ENCODE measurements around the gene SLX4IP.

SLX4IP gene

GRCh38 chr20:10590950-10591671, 156.0 kb downstream of the SLX4IP start:
- Histone ChIP-seq H3K4me1 (ENCODE audit: insufficient read depth, low read length) (no peaks in the 10 kb centered on the region), H3K36me3 (ENCODE audit: insufficient read depth, low read depth, low read length) (no peaks in the 10 kb centered on the region), H3K27ac (ENCODE audit: low read length) (no peak overlapping the region), H3K27me3 (ENCODE audit: insufficient read depth, low read length) (no peaks in the 10 kb centered on the region), H3K9ac (ENCODE audit: low read depth, low read length) (no peak overlapping the region), H3K9me3 (ENCODE audit: insufficient read depth, low read depth, low read length) (no peaks in the 10 kb centered on the region; the same call in 1 of the 2 replicates), H3K4me3 (ENCODE audit: low read length) (no peak overlapping the region)

GRCh38 chr20:10591946-10592521, 156.9 kb downstream of the SLX4IP start:
- Histone ChIP-seq H3K36me3 (ENCODE audit: insufficient read depth, low read depth, low read length) (no peaks in the 10 kb centered on the region), H3K4me1 (ENCODE audit: insufficient read depth, low read length) (no peaks in the 10 kb centered on the region), H3K9me3 (ENCODE audit: insufficient read depth, low read depth, low read length) (no peaks in the 10 kb centered on the region; the same call in 1 of the 2 replicates), H3K27ac (ENCODE audit: low read length) (no peak overlapping the region), H3K4me3 (ENCODE audit: low read length) (no peak overlapping the region), H3K27me3 (ENCODE audit: insufficient read depth, low read length) (no peaks in the 10 kb centered on the region), H3K9ac (ENCODE audit: low read depth, low read length) (no peak overlapping the region)

- Histone ChIP-seq H3K36me3 (ENCODE audit: insufficient read depth, low read depth, low read length) (no peaks in the 10 kb centered on the region), H3K4me3 (ENCODE audit: low read length) (no peak overlapping the region), H3K27me3 (ENCODE audit: insufficient read depth, low read length) (no peaks in the 10 kb centered on the region), H3K27ac (ENCODE audit: low read length) (no peak overlapping the region), H3K9me3 (ENCODE audit: insufficient read depth, low read depth, low read length) (no peaks in the 10 kb centered on the region), H3K9ac (ENCODE audit: low read depth, low read length) (no peak overlapping the region), H3K4me1 (ENCODE audit: insufficient read depth, low read length) (no peaks in the 10 kb centered on the region)
Measured at GRCh38 chr20:10594296-10594868, 159.3 kb downstream of the SLX4IP start.

- H3K27me3 ChIP-seq (ENCODE audit: insufficient read depth, low read length): no peaks in the 10 kb centered on the region
- H3K4me1 ChIP-seq (ENCODE audit: insufficient read depth, low read length): no peaks in the 10 kb centered on the region
- no peak overlapping the region for H3K27ac ChIP-seq (ENCODE audit: low read length)
Measured at GRCh38 chr20:10595266-10595665, 160.2 kb downstream of the SLX4IP start.

GRCh38 chr20:10595985-10596384, 160.9 kb downstream of the SLX4IP start:
- Histone ChIP-seq H3K4me1 (ENCODE audit: insufficient read depth, low read length) (no peaks in the 10 kb centered on the region), H3K4me3 (ENCODE audit: low read length) (no peak overlapping the region), H3K27ac (ENCODE audit: low read length) (no peak overlapping the region), H3K36me3 (ENCODE audit: insufficient read depth, low read depth, low read length) (no peaks in the 10 kb centered on the region), H3K9me3 (ENCODE audit: insufficient read depth, low read depth, low read length) (no peaks in the 10 kb centered on the region), H3K27me3 (ENCODE audit: insufficient read depth, low read length) (no peaks in the 10 kb centered on the region), H3K9ac (ENCODE audit: low read depth, low read length) (no peak overlapping the region)

More at GRCh38 chr20:10595266-10595665, 160.2 kb downstream of the SLX4IP start:
- no peak overlapping the region for H3K9ac ChIP-seq (ENCODE audit: low read depth, low read length)
- H3K9me3 ChIP-seq (ENCODE audit: insufficient read depth, low read depth, low read length): no peaks in the 10 kb centered on the region
- no peak overlapping the region for H3K4me3 ChIP-seq (ENCODE audit: low read length)
- H3K36me3 ChIP-seq (ENCODE audit: insufficient read depth, low read depth, low read length): no peaks in the 10 kb centered on the region

- H3K27me3 ChIP-seq (ENCODE audit: insufficient read depth, low read length): no peaks in the 10 kb centered on the region
- no peaks in the 10 kb centered on the region for H3K9me3 ChIP-seq (ENCODE audit: insufficient read depth, low read depth, low read length)
- H3K4me3 ChIP-seq (ENCODE audit: low read length): no peak overlapping the region
- H3K36me3 ChIP-seq (ENCODE audit: insufficient read depth, low read depth, low read length): no peaks in the 10 kb centered on the region
- no peak overlapping the region for H3K9ac ChIP-seq (ENCODE audit: low read depth, low read length)
- no peak overlapping the region for H3K27ac ChIP-seq (ENCODE audit: low read length)
- H3K4me1 ChIP-seq (ENCODE audit: insufficient read depth, low read length): no peaks in the 10 kb centered on the region
Measured at GRCh38 chr20:10596710-10597121, 161.6 kb downstream of the SLX4IP start.

- Histone ChIP-seq H3K4me1 (ENCODE audit: insufficient read depth, low read length) (no peaks in the 10 kb centered on the region), H3K4me3 (ENCODE audit: low read length) (no peak overlapping the region), H3K36me3 (ENCODE audit: insufficient read depth, low read depth, low read length) (no peaks in the 10 kb centered on the region), H3K27me3 (ENCODE audit: insufficient read depth, low read length) (no peaks in the 10 kb centered on the region), H3K9ac (ENCODE audit: low read depth, low read length) (no peak overlapping the region), H3K27ac (ENCODE audit: low read length) (no peak overlapping the region), H3K9me3 (ENCODE audit: insufficient read depth, low read depth, low read length) (no peaks in the 10 kb centered on the region)
Measured at GRCh38 chr20:10597637-10598036, 162.5 kb downstream of the SLX4IP start.

GRCh38 chr20:10602221-10602871, 167.2 kb downstream of the SLX4IP start:
- no peak overlapping the region for H3K27ac ChIP-seq (ENCODE audit: low read length)
- H3K4me1 ChIP-seq (ENCODE audit: insufficient read depth, low read length): no peaks in the 10 kb centered on the region

GRCh38 chr20:10603378-10603777, 168.3 kb downstream of the SLX4IP start:
- Histone ChIP-seq H3K27ac (ENCODE audit: low read length) (no peak overlapping the region), H3K9ac (ENCODE audit: low read depth, low read length) (no peak overlapping the region), H3K9me3 (ENCODE audit: insufficient read depth, low read depth, low read length) (no peaks in the 10 kb centered on the region), H3K27me3 (ENCODE audit: insufficient read depth, low read length) (no peaks in the 10 kb centered on the region), H3K4me3 (ENCODE audit: low read length) (no peak overlapping the region), H3K4me1 (ENCODE audit: insufficient read depth, low read length) (no peaks in the 10 kb centered on the region), H3K36me3 (ENCODE audit: insufficient read depth, low read depth, low read length) (no peaks in the 10 kb centered on the region)

More at GRCh38 chr20:10602221-10602871, 167.2 kb downstream of the SLX4IP start:
- no peaks in the 10 kb centered on the region for H3K9me3 ChIP-seq (ENCODE audit: insufficient read depth, low read depth, low read length)
- no peaks in the 10 kb centered on the region for H3K27me3 ChIP-seq (ENCODE audit: insufficient read depth, low read length)
- no peak overlapping the region for H3K9ac ChIP-seq (ENCODE audit: low read depth, low read length)
- H3K4me3 ChIP-seq (ENCODE audit: low read length): no peak overlapping the region
- H3K36me3 ChIP-seq (ENCODE audit: insufficient read depth, low read depth, low read length): no peaks in the 10 kb centered on the region

- no peaks in the 10 kb centered on the region for H3K27me3 ChIP-seq (ENCODE audit: insufficient read depth, low read length)
- H3K36me3 ChIP-seq (ENCODE audit: insufficient read depth, low read depth, low read length): no peaks in the 10 kb centered on the region
- H3K9me3 ChIP-seq (ENCODE audit: insufficient read depth, low read depth, low read length): no peaks in the 10 kb centered on the region
- H3K4me3 ChIP-seq (ENCODE audit: low read length): no peak overlapping the region
- H3K9ac ChIP-seq (ENCODE audit: low read depth, low read length): no peak overlapping the region
- no peak overlapping the region for H3K27ac ChIP-seq (ENCODE audit: low read length)
- H3K4me1 ChIP-seq (ENCODE audit: insufficient read depth, low read length): no peaks in the 10 kb centered on the region
Measured at GRCh38 chr20:10603971-10604864, 169.1 kb downstream of the SLX4IP start.

- H3K27me3 ChIP-seq (ENCODE audit: insufficient read depth, low read length): no peaks in the 10 kb centered on the region
- H3K36me3 ChIP-seq (ENCODE audit: insufficient read depth, low read depth, low read length): no peaks in the 10 kb centered on the region
- H3K9ac ChIP-seq (ENCODE audit: low read depth, low read length): no peak overlapping the region
- H3K4me1 ChIP-seq (ENCODE audit: insufficient read depth, low read length): no peaks in the 10 kb centered on the region
- H3K9me3 ChIP-seq (ENCODE audit: insufficient read depth, low read depth, low read length): no peaks in the 10 kb centered on the region
- H3K4me3 ChIP-seq (ENCODE audit: low read length): no peak overlapping the region
- H3K27ac ChIP-seq (ENCODE audit: low read length): no peak overlapping the region
Measured at GRCh38 chr20:10604865-10605440, 169.8 kb downstream of the SLX4IP start.

All from iPS-20b (cell line).